Ishikawa (cell line): Measurements from ENCODE around the gene KIF6.

Experiments
- CEBPB ChIP-seq: IDR thresholded peaks from 2 replicates; pipeline ENCODE4 v1.6.1; 2012
- CREB1 ChIP-seq: IDR thresholded peaks from 2 replicates; pipeline ENCODE4 v1.6.1; 2012; ENCODE audit warnings: low read depth
- EGR1 ChIP-seq: IDR thresholded peaks from 2 replicates; pipeline ENCODE4 v1.6.1; 2012
- EP300 ChIP-seq: IDR thresholded peaks from 2 replicates; pipeline ENCODE4 v1.6.1; 2012; ENCODE audit warnings: borderline replicate concordance
- FOXM1 ChIP-seq: IDR thresholded peaks from 2 replicates; pipeline ENCODE4 v1.6.1; 2012; ENCODE audit warnings: low read depth, borderline replicate concordance
- MAX ChIP-seq: IDR thresholded peaks from 2 replicates; pipeline ENCODE4 v1.6.1; 2012
- NFIC ChIP-seq: IDR thresholded peaks from 2 replicates; pipeline ENCODE4 v1.6.1; 2012
- RAD21 ChIP-seq: IDR thresholded peaks from 2 replicates; pipeline ENCODE4 v1.6.1; 2012; ENCODE audit warnings: low read depth
- TAF1 ChIP-seq: IDR thresholded peaks from 2 replicates; pipeline ENCODE4 v1.6.1; 2012; ENCODE audit warnings: low read depth, mild to moderate bottlenecking
- TCF12 ChIP-seq: IDR thresholded peaks from 2 replicates; pipeline ENCODE4 v1.6.1; 2012; ENCODE audit warnings: low read depth
- TEAD4 ChIP-seq: IDR thresholded peaks from 2 replicates; pipeline ENCODE4 v1.6.1; 2012
- YY1 ChIP-seq: IDR thresholded peaks from 2 replicates; pipeline ENCODE4 v1.6.1; 2012; ENCODE audit warnings: low read depth
- ZBTB7A ChIP-seq: IDR thresholded peaks from 2 replicates; pipeline ENCODE4 v1.6.1; 2012; ENCODE audit warnings: low read depth
- TF ChIP-seq, protein P1 (sequence below): IDR thresholded peaks from 2 replicates; pipeline ENCODE4 v1.6.1; 2012
- TF ChIP-seq, protein P2 (sequence below): IDR thresholded peaks from 2 replicates; pipeline ENCODE4 v1.6.1; 2012; ENCODE audit warnings: low read depth, mild to moderate bottlenecking

Gene KIF6

DNA sequence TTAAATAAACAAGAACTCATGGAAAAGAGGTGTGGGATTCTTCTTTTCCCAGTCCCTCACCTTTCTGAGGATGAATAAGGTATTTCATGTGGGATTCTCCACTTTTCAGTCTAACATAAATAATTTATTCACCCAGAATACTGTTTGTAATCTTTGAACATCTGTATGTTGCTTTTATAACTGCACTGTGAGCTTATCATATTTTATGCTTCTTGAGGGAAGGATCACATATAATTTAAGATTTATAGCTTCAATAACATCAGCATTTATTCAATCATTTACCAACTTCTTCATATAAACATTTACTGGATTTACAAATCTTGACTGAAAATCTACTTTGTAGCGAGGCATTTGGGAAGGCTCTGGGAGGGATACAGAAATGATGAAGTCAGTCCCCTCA is 248.5 kb downstream of the KIF6 start:
- TF ChIP-seq TAF1 (no peak), EP300 (no peak)

DNA sequence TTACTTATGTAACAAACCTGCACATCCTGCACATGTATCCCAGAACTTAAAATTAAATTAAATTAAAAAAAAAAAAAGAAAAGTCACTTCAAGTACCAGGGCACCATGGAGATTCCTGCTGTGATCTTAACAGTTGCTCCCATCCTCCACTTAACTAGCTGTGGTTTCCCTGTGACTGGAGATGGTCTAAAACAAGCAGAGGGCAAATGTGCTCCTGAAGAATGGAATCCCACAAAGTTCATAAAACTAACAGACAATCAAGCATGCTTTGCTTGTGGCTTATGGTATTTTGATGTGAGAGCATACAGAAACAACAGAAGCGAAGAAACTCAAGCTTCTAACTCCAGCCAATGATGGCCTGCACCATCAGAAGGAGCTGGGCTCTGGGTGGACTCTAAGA is 249.1 kb downstream of the KIF6 start:
- TF ChIP-seq YY1 (no peak), TEAD4 (no peak), EGR1 (no peak), CEBPB (no peak), ZBTB7A (no peak), TCF12 (no peak), TAF1 (no peak), FOXM1 (no peak), MAX (no peak), RAD21 (no peak)
- TF ChIP-seq, protein P1, sequence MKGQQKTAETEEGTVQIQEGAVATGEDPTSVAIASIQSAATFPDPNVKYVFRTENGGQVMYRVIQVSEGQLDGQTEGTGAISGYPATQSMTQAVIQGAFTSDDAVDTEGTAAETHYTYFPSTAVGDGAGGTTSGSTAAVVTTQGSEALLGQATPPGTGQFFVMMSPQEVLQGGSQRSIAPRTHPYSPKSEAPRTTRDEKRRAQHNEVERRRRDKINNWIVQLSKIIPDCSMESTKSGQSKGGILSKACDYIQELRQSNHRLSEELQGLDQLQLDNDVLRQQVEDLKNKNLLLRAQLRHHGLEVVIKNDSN = no peak

GRCh38 chr6:39471954-39472659 is 253.1 kb downstream of the KIF6 start:
- TF ChIP-seq CEBPB = no peak
- TF ChIP-seq MAX = no peak
- TF ChIP-seq, protein P2, sequence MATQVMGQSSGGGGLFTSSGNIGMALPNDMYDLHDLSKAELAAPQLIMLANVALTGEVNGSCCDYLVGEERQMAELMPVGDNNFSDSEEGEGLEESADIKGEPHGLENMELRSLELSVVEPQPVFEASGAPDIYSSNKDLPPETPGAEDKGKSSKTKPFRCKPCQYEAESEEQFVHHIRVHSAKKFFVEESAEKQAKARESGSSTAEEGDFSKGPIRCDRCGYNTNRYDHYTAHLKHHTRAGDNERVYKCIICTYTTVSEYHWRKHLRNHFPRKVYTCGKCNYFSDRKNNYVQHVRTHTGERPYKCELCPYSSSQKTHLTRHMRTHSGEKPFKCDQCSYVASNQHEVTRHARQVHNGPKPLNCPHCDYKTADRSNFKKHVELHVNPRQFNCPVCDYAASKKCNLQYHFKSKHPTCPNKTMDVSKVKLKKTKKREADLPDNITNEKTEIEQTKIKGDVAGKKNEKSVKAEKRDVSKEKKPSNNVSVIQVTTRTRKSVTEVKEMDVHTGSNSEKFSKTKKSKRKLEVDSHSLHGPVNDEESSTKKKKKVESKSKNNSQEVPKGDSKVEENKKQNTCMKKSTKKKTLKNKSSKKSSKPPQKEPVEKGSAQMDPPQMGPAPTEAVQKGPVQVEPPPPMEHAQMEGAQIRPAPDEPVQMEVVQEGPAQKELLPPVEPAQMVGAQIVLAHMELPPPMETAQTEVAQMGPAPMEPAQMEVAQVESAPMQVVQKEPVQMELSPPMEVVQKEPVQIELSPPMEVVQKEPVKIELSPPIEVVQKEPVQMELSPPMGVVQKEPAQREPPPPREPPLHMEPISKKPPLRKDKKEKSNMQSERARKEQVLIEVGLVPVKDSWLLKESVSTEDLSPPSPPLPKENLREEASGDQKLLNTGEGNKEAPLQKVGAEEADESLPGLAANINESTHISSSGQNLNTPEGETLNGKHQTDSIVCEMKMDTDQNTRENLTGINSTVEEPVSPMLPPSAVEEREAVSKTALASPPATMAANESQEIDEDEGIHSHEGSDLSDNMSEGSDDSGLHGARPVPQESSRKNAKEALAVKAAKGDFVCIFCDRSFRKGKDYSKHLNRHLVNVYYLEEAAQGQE = no peak
- no peak for TF ChIP-seq TAF1
- TF ChIP-seq RAD21 = no peak
- TF ChIP-seq NFIC = no peak
- TF ChIP-seq FOXM1 = no peak
- no peak for TF ChIP-seq EGR1
- no peak for TF ChIP-seq TCF12
- no peak for TF ChIP-seq ZBTB7A
- TF ChIP-seq YY1 = no peak
- no peak for TF ChIP-seq EP300

- TF ChIP-seq NFIC = no peak
- no peak for TF ChIP-seq EGR1
- TF ChIP-seq YY1 = no peak
- TF ChIP-seq, protein P1 = no peak
- no peak for TF ChIP-seq ZBTB7A
- TF ChIP-seq TAF1 = no peak
- TF ChIP-seq EP300 = no peak
- TF ChIP-seq MAX = no peak
- no peak for TF ChIP-seq FOXM1
- TF ChIP-seq, protein P2 = no peak
- TF ChIP-seq RAD21 = no peak
- no peak for TF ChIP-seq TCF12
- TF ChIP-seq CEBPB = no peak
Measured at GRCh38 chr6:39470506-39470905, 254.7 kb downstream of the KIF6 start.

DNA sequence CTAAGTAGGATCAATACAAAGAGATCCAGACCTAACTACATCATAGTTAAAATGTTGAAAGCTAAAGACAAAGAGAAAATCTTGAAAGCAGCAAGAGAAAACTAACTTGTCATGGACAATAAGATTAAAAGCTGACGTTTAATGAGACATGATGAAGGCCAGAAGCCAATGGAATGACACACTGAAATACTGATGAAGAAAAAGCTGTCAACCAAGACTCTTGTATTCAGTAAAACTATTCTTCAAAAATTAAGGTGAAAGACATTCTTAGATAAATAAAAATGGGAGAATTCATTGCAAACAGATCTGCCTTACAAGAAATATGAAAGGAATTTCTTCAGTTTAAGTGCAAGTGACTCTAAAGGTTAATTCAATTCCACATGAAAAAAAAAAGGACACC is 256.8 kb downstream of the KIF6 start:
- no peak for TF ChIP-seq RAD21
- no peak for TF ChIP-seq CREB1
- TF ChIP-seq EGR1 = no peak
- TF ChIP-seq, protein P2 = no peak
- no peak for TF ChIP-seq EP300
- no peak for TF ChIP-seq YY1
- TF ChIP-seq, protein P1 = no peak
- no peak for TF ChIP-seq MAX
- TF ChIP-seq TCF12 = no peak
- TF ChIP-seq NFIC = no peak
- no peak for TF ChIP-seq TAF1
- no peak for TF ChIP-seq FOXM1
